GM12865 (cell line): ENCODE results near the gene RAB8B.

ENCODE experiments used
- DNase-seq: peaks from one replicate; pipeline ENCODE4 v3.0.0; 2010; ENCODE audit warnings: low read depth
- H3K4me3 ChIP-seq: 2 replicates; pipeline ENCODE4 v1.5.1; 2011; ENCODE audit warnings: mild to moderate bottlenecking, low read depth, low read length, control low read depth
- TF ChIP-seq, protein P1 (sequence below): IDR thresholded peaks from 2 replicates; pipeline ENCODE4 v1.5.1; 2011; ENCODE audit warnings: low read length, control low read depth, low read depth, inconsistent platforms; ENCODE audit not compliant: insufficient read depth; ENCODE audit errors: missing control alignments

RAB8B gene

DNA sequence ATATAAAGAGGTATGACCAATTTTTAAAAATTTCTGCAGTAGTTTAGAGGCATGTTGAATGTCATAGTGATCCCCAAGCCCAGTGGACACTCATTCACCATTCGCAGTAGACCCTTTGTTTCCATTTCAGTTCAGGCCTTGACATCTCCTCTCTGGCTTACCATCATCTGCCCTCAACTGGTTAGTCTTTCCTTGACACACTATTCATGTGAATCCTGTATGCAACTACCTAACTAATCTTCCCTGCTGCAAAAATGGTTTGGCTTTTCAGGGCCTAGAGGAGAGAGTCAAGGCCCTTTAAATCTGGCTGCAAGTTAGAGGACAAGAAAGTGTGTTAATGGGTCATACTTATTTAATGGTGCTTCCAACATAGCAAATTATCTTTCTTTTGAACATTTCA, 98.9 kb downstream of the RAB8B start:
- no peak overlapping the region for H3K4me3 ChIP-seq
- DNase-seq = no peak
- TF ChIP-seq, protein P1, sequence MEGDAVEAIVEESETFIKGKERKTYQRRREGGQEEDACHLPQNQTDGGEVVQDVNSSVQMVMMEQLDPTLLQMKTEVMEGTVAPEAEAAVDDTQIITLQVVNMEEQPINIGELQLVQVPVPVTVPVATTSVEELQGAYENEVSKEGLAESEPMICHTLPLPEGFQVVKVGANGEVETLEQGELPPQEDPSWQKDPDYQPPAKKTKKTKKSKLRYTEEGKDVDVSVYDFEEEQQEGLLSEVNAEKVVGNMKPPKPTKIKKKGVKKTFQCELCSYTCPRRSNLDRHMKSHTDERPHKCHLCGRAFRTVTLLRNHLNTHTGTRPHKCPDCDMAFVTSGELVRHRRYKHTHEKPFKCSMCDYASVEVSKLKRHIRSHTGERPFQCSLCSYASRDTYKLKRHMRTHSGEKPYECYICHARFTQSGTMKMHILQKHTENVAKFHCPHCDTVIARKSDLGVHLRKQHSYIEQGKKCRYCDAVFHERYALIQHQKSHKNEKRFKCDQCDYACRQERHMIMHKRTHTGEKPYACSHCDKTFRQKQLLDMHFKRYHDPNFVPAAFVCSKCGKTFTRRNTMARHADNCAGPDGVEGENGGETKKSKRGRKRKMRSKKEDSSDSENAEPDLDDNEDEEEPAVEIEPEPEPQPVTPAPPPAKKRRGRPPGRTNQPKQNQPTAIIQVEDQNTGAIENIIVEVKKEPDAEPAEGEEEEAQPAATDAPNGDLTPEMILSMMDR = no peak

DNA sequence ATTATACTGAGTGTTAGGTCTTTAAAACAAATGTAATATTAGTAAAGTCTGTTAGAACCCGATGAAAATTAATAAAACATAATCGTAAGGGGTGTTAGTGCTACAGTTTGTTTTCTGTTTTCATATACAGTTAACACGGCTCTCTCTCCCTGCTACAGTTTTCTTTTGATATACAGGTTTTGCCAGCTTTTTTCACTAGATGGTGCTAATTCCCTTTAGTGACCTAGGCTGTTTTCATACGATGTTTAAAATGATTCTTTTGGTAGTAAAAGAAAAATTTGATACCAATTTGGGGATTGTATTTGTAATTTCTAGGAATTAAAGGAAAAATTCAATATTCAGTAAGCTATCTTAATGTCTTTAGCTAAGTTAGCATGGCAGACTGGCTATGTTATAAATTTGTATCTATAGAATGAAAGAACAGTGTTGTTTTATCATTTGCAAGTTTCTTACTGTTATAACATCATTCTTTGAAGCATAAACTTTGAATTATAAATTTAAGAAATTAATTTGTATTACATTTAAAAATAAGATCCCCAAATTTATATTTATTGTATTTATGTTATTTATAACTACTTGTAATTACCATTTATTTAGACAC, 99.5 kb downstream of the RAB8B start:
- peak; percentile 54 for DNase-seq
- H3K4me3 ChIP-seq = no peak overlapping the region
- TF ChIP-seq, protein P1 = peak; percentile 54

DNA sequence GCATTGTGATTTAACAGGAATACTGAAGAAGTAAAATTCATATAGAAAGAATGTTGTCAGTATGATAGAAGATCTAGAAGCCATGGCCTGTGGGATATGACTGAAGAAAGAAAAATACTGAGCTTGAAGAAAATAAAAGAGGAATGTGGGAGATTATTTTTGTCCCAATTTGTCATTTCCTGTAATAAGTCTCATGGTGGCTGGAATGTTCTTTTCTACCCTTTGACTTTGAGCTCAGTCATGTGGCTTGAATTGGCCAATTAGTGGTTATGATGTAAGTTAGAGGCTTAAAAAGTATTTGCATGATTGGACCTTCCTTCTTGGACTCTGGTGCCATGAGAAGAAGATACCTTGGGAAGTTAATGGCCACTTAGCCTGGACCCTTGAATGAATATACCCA, 102.1 kb downstream of the RAB8B start:
- TF ChIP-seq, protein P1 = no peak
- H3K4me3 ChIP-seq = no peak overlapping the region
- DNase-seq = no peak

- H3K4me3 ChIP-seq = no peak overlapping the region
- TF ChIP-seq, protein P1 = no peak
- no peak for DNase-seq
Measured at GRCh38 chr15:63292241-63292640, 102.8 kb downstream of the RAB8B start.

DNA sequence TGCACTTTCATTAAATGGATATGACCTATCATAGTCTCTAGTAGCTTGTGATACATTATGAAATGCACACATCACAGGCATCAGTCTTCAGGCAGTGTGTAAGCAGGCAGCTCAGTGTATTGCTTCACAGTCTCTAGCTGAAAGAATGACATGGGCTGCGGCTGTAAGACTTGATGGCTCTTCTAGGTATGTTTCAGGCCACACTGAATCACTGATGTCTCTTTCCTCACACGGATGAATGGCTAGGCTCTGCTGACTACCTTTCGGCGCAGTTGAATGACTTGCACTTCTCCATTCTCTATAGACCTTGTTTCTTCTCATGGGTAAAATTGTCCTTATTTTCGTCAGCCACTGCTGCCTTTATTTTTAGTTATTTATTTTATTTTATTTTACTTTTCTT, 103.4 kb downstream of the RAB8B start:
- DNase-seq = peak; percentile 41
- H3K4me3 ChIP-seq = no peak overlapping the region
- TF ChIP-seq, protein P1 = no peak

- no peak for DNase-seq
- TF ChIP-seq, protein P1 = no peak
- no peak overlapping the region for H3K4me3 ChIP-seq
Measured at GRCh38 chr15:63294359-63294758, 105.0 kb downstream of the RAB8B start.

- peak; percentile 26 for DNase-seq
- no peak overlapping the region for H3K4me3 ChIP-seq
- TF ChIP-seq, protein P1 = no peak
Measured at GRCh38 chr15:63295341-63295740, 105.9 kb downstream of the RAB8B start.
